Gastroesophageal sphincter (tissue), 3 donors: ENCODE measurements around the gene REM1.

Experiments used
- POLR2A ChIP-seq, 2 donors: fragments of 450-650 bp; IDR thresholded peaks; one replicate each; pipeline ENCODE4 v1.6.1; 2017; ENCODE audit warnings: antibody characterized with exemption in 2 of 2, mild to moderate bottlenecking in 2 of 2, moderate library complexity in 1 of 2
- TF ChIP-seq, protein P1 (sequence below), 4 experiments: fragments of 200-600 bp in 2 of 4; fragments of 450-650 bp in 2 of 4; sonication (generic) in 1 of 4; IDR thresholded peaks; one replicate each; pipeline ENCODE4 v1.5.1; 2017 to 2019; ENCODE audit warnings: antibody characterized with exemption in 4 of 4, mild to moderate bottlenecking in 2 of 4, moderate library complexity in 2 of 4

DNA sequence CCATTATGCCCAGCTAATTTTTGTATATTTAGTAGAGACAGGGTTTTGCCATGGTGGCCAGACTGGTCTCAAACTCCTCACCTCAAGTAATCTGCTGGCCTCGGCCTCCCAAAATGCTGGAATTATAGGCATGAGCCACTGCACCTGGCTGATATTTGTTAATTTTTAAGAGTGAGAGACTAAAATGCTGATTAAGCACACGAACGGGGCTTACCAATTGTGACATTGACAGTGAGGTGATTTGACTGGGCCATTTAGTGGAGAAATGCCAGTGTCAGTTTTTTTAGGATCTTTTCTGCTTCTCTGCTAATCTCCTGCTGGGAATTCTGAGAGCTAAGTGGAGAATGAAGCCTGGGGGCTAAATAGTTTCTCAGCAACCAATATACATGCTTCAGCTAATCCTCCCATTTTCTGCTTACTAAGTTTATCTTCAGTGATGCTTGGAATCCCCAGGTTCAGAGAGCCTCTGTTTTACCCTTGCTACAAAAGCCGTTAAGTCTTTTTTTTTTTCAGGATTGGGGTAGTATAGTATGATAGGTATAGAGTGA is 44.4 kb upstream of the REM1 start:
- TF ChIP-seq, protein P1, sequence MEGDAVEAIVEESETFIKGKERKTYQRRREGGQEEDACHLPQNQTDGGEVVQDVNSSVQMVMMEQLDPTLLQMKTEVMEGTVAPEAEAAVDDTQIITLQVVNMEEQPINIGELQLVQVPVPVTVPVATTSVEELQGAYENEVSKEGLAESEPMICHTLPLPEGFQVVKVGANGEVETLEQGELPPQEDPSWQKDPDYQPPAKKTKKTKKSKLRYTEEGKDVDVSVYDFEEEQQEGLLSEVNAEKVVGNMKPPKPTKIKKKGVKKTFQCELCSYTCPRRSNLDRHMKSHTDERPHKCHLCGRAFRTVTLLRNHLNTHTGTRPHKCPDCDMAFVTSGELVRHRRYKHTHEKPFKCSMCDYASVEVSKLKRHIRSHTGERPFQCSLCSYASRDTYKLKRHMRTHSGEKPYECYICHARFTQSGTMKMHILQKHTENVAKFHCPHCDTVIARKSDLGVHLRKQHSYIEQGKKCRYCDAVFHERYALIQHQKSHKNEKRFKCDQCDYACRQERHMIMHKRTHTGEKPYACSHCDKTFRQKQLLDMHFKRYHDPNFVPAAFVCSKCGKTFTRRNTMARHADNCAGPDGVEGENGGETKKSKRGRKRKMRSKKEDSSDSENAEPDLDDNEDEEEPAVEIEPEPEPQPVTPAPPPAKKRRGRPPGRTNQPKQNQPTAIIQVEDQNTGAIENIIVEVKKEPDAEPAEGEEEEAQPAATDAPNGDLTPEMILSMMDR (IDR thresholded peaks at IDR 0.05), result no peak
- no peak for TF ChIP-seq POLR2A (IDR thresholded peaks at IDR 0.05)
